ENCODE results near the gene GPC5.
"Not testable (repeated sequence)": the region's sequence is repeated elsewhere in the genome, so short reads cannot be mapped to it uniquely, and the experiment has no call there.

GPC5 gene

DNA sequence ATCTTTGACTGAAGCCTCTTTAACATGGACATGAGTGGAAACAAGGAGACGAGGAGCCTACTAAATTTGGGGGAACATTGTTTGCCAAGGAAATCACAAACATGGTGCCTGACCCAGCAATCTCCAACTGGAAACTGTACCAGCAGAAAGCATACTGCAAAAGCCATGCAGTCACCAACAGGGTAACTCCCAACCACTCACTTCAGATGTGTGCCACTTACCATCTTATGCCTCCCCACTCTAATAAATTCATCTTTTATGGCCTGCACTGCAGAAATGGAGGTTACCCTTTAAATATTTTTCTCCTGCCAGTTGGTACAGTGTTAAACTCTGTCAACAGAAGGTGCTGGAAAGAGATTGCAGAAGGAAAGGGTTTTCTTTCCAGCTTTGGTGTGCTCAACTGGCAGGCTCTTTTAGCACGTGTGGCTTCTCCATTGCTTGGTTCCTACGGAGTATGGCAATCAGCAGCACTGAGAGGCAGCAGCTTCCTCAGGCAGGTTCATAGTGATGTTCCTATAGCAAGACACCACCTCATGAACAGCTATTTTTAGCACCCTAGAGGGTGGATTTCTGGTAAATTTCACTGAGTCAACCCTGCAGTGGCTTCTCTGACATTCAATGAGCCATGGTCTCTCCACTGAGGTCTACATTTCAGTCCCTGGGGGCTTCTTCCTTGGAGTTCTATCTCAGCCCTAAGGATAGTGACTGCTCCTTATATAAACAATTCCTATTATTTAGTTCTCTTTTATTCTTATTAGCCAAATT, 29.6 kb upstream of the GPC5 start:
- DNase-seq (ENCODE audit: low spot score): no peak

DNA sequence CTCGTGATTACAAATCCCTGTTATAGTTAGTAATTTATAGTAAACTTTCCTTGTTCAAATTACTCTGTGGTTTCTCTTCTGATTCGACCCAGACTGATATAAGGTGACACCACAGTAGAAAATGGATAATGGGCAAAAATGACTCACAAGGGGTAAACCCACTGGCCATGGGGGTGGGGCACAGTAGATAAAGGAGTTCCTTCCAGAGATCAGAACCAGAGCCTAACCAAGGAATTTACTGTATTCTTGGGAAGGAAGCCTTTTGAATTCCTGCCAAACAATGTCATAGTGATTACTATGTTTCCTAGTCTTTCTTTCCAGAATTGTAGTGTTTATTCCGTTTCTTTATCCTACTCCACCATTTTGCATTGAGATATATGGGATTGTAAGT, 29.0 kb upstream of the GPC5 start:
- no peak for DNase-seq (ENCODE audit: low spot score)

DNA sequence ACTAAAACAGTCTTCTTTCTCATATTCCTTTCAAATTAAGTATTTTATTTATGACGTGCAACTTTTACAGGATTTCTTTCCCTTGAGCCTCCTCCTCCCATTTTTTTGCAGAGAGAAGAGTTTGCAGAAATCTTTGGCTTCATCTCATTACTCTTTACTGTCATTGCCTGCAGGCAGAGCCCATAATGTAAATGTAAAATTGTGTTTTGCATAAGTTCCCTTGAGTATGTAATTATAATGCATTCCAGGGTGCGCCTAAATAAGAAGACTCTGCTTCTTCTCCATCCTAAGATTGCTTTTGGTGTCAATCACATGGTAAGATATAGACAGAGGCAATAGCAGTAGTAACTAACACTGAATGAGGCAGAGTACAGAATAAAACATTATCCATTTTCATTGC, 27.9 kb upstream of the GPC5 start:
- no peak for DNase-seq (ENCODE audit: low spot score)

DNA sequence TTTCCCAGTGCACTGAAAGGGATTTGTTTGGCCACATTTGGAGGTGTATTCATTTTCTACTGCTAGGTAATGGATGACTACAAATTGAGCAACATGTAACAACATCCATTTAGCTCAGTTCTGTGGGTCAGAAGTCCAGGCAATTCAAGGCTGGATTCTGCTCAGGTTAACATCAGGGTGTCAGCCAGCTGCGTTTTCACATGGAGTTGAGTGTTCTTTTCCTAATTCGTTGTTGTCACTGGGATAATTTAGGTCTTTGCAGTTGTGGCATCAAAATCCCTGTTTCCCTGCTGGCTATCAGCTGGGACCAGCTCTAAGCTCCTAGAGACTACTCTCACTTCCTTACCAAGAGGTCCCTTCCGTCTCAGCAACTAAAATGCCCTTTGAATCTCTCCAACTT, 25.5 kb upstream of the GPC5 start:
- no peak for DNase-seq (ENCODE audit: low spot score)

DNA sequence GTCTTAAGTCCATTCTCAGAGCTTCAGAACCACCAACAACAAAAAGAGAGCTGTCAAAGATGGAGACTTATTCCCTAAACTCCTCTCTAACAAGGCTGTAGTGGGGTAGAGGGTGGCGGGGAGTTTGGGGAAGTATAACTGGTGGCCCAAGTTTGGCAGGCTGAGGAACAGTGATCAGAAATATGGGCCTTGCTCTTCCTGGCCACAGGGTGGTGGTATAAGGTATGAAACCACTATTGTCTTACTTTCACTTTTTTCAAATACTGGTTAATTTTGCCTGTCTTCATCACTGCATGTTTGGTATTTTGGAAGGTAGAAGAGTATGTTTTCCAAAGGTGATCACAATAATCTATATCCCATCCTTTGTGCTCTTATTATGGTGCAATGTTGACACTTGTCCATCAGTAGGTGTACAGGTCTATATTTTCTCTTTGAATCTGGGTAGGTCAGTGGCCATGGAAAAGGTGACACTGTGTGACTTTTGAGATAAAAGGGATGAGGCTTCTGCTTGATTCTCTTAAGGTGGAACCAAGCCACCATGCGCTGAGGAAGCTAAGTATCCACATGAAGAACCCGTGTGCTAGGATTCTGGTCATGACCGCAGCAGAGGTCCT, 23.2 kb upstream of the GPC5 start:
- DNase-seq (ENCODE audit: low spot score): no peak

DNA sequence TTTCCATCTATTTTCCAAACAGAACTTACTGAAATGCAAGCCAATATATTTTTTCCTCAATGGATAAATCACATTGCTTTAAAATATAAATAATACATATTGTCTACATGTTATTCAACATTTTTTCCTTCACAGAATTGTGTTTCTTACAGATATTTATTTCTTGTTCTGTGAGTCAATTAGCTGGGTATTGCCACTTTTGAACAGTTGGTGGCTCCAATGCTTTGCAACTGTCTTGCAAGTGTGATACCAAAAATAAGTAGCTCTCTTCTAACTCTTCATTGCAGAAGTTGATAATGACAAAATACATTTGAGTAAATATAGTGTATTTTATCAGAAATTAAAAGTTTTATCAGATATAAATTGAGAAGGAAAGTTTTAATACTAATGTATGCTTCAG, 17.1 kb upstream of the GPC5 start:
- DNase-seq (ENCODE audit: low spot score): no peak

DNA sequence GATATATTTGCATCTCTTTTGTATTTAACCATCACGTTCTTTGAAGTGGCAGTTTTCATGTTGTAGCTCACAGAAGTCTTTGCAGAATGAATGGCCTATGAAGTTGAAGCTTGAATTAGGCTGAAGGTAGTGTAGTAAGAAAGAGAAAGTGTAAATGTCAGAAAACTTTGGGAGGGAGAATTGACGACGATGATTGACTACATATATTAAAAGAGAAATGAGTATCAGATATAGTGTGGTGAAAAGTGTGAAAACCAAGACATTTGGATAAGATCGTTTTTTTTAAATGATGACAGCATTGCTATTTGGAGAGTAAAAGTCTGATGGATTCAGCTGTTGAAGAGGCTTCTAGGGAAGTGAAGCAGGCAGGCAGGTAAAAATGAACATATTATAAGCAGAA, 14.6 kb upstream of the GPC5 start:
- DNase-seq (ENCODE audit: low spot score): no peak

DNA sequence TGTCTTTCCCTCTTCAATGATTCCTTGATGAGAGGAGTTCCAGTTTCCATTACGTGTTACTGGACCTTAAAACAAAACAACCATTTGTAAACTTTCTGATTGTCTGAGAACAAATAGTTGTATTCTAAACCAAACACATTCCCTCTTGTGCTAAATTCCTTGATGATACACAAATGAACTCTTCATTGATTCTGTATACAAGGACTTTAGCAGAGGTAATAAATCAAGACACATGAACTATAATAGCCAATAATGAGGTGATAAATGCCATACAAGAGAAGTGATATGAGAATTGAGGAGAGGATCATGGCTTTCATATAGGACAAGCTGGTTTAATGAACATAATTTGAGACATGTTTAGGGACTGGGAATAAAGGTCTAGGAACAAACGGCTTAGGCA, 13.5 kb upstream of the GPC5 start:
- no peak for DNase-seq (ENCODE audit: low spot score)

DNA sequence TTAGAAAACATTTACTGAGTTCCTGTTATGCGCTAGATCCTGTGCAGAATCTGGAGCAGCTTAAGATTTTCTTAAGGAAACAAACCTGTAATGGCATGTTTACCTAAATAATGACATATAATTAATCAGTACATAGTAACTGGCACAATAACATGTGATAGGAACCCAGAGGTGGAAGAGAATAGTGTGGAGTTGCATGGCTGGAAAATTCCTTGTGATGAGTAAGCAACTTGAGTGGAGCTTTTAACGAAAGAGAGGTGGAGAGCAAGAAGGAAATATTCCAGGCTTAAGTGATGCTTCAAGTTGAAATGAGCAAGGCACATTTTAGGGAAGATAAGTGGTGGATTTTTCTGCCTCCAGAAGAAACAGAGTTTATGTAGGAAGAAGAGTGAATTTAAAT, 9.2 kb upstream of the GPC5 start:
- DNase-seq (ENCODE audit: low spot score): no peak

DNA sequence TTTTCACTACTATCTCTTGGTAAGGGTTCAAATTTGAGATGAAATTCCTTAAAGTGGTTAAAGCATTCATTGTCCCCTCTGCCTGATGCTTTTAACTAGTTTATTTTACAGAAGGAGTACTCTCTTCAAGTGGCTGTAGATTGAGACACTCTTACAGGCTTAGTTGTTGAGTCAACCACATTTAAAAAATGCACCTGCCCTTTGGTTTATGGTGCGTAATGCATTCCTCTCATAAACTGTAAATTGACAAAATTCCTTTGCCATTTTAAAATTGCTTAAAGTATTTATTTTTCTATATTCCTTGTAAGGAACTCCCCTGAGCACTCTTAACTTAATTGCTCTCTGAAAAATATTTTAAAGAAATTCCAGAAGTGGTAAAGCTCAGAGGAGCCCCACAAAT, 826 bp upstream of the GPC5 start:
- DNase-seq (ENCODE audit: low spot score): no peak

DNA sequence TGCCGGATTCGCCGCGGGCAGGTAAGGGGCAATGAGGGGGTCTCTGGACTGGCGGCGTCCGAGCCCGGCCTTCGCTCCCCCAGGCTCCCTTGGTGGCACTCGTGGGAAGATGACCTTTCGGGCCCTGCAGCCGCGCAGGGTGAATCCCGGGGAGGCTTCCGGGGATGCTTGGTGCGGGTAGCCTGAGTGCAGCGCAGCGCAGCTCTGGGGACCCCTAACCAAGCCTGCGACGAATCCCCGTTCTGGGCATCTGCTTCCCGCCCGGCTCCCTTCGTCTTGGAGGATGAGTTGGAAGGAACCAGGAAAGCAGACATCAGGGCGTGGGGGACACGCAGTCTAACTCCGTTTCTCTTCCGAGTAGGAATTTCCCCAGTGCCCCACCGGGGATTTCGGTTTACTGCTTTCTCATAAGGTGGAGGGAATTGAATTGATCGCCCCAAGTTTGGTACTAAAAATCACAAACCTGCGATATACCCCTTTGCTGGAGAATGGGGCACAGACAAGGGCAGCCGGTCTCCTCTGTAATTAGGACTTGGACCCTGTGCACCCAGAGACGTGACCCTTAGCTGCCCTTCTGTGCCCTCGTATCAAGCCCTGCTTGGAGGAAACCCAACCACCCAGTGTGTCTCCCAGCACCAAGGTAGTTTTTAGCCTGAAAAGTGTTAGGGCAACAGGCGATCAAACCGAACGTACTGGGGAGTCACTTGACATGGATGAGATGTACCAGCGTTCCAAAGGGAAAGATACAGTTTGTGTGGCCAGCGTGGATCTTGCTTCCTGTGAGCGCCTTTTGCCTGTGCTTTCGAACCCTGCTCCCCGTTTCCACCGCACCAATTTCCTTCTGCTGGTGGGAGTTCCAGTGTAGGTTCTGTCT, 1.0 kb downstream of the GPC5 start:
- DNase-seq (ENCODE audit: low spot score): no peak

DNA sequence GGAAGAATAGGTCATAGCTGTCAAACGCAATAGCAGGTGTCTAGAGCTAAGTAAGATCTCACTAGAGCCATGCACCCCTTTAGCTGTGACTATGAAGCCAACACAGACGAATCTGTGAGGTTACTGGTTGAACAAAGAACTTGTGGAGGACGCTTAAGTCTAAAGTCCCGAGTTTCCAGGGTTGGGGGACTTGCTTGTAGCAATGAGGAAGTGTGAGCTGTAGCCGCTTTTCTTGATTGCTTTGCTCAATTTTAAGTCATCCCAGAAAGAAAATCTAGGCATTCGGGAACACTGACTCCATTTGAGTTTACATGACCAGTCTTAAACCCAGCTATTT, 1.6 kb downstream of the GPC5 start:
- DNase-seq (ENCODE audit: low spot score): no peak

DNA sequence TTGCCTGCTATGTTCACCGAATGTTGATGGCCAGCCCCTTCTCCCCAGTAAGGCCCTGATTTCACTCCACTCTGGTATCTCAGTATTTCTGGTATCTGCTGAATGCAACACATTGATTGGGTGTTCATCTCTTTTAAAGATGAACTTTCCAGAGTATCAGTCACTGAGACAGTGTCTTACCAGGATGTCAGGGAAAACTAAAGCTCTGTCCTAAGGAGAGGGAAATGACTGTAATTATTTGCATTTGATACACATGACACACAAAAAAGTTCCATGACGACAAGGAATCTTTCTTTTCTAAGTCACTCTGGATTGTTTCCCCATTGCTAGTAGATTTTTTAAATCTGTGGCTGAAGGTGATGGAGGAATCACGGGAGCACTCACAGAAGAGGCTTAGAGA, 2.2 kb downstream of the GPC5 start:
- no peak for DNase-seq (ENCODE audit: low spot score)

DNA sequence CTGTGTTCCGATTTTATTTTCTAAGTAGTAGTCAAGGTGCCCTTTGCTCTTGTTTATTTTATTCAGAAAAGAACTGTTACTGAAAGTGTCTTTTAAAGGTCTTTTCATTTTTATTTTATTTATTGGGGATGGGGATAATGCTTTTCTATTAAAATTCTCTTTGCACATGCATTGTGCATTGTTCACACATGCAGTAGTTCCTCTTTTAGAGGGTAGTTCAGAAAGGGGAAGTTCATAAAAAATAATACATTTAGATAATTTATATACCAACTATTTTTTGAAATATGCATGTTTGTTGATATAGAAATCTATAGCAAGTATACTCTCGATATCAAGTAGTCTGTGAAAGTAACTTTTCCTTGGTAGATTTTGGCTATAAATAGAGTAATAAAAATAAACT, 3.5 kb downstream of the GPC5 start:
- DNase-seq (ENCODE audit: low spot score): no peak

DNA sequence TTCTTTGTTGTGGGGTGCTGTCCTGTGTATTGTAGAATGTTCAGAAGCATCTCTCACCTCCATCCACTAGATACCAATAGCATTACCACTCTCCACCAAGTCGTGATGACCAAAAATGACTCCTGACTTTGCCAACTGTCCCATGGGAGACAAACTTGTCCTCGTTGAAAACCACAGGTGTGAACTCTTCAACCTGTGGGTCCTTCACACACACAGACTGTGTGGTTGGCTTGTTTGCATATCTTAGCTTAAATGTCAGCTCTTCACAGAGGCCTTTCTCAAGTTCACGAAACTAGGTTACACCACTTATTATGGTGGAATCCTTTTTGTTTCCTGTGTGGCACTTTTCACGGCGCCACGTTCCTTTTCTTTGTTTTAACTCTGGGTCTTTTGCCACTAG, 6.8 kb downstream of the GPC5 start:
- no peak for DNase-seq (ENCODE audit: low spot score)

DNA sequence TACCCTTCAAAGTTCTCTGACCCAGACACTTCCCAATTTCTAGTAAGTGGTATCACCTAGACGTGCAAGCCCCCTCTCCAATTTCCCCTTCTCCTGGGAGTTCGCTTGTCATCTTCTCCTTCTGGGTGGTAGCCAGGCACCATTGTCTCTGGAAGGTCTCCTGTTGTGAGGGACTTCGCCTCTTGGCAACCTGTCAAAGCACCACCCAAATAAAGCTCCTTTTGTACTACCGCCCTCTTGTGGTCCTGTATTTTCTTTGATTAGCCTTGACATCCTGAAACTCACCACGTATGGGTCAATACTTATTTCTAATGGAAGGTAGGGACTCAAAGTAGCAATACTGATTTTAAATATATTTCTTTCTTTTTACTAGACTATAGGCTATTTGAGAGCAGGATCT, 8.2 kb downstream of the GPC5 start:
- peak; percentile 18 for DNase-seq (ENCODE audit: low spot score)

DNA sequence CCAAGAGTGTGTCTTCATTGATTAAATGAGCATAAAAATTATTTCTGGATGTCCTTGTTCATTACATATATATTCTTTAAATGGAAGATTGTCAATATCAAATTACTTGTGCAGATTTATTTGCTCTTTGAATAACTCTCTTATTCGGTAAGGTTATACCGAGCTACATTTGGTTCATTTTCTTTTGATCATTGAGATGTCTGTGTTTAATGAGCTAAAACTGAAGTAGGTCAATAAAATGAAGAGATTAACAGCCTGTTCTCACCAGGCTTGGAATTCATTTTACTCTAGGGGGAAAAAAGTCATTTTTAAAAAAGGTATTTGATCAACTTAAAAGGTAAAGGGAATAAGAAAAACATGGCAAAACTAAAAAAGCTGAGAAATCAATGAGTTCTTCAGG, 10.6 kb downstream of the GPC5 start:
- DNase-seq (ENCODE audit: low spot score): no peak

DNA sequence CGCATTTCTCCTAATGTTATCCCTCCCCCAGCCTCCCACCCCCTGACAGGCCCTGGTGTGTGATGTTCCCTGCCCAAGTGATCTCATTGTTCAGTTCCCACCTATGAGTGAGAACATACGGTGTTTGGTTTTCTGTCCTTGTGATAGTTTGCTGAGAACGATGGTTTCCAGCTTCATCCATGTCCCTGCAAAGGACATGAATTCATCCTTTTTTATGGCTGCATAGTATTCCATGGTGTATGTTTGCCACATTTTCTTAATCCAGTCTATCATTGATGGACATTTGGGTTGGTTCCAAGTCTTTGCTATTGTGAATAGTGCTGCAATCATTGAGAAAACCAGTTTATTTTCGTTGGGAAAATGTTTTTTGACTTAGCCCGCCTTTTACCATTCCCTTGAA, 18.2 kb downstream of the GPC5 start:
- not testable (repeated sequence) for DNase-seq (ENCODE audit: low spot score)

DNA sequence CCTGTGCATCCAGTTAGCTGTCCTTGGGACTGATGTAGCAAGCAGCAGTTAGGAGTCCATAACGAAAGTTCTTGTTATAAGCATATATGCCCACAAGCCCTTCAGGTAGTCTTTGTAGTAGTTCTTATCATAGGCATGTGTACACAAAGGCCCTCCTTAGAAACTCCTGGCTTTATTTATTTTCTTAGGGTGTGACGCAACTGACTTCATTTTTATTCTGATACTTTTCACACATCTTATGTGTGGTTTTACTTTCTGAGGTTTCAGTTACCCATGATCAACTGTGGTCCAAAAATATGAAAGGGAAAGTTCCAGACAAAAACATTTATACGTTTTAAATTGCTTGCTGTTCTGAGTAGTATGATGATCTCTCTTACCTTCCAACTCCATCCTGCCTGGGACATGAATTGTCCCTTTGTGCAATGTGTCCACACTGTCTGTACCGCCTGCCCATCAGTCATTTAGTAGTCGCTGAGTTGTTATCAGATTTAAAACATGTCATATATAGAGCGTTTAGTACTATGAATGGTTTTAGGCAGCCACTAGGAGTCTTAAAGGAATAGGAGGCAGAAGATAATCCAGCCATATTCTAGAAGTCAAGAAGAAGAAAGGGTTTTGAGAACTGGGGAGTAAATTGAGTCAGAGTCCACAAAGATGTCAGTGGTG, 19.4 kb downstream of the GPC5 start:
- DNase-seq (ENCODE audit: low spot score): no peak

DNA sequence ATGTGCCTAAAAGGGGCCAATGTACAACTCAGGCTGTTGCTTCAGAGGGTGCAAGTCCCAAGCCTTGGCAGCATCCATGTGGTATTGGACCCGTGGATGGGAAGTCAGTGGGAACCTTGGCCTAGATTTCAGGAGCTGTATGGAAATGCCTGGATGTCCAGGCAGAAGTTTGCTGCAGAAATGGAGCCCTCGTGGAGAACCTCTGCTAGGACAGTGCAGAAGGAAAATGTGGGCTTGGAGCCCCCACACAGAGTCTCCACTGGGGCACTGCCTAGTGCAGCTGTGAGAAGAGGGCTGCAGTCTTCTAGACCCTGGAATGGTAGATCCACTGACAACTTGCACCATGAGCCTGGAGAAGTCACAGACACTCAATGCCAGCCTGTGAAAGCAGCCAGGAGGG, 28.5 kb downstream of the GPC5 start:
- no peak for DNase-seq (ENCODE audit: low spot score)

DNA sequence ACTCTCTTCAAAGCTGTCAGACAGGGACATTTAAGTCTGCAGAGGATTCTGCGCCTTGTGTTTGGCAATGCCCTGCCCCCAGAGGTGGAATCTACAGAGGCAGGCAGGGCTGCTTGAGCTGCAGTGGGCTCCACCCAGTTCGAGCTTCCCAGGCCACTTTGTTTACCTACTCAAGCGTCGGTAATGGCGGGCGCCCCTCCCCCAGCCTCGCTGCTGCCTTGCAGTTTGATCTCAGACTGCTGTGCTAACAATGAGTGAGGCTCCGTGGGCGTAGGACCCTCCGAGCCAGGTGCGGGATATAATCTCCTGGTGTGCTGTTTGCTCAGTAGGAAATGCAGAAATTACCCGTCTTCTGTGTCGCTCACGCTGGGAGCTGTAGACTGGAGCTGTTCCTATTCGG, 40.3 kb downstream of the GPC5 start:
- DNase-seq (ENCODE audit: low spot score): not testable (repeated sequence)

DNA sequence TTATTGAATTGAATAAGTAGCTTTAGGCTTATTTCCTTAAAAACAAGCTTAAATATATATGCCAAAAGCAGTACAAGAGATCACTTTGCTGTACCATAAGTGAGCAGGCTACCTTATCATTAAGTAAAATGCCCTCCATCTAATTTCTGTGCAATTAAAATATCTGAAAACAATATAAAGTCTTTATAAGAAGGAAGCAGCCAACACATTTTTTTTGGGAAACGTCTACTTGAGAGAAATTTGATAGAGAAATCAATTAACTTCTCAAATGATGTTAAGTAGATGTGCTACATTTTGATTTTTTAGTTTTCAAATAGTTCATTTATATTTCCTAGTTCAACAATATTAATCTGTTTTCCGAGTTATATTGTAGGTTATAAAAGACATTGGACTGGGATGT, 52.5 kb downstream of the GPC5 start:
- DNase-seq (ENCODE audit: low spot score): no peak

DNA sequence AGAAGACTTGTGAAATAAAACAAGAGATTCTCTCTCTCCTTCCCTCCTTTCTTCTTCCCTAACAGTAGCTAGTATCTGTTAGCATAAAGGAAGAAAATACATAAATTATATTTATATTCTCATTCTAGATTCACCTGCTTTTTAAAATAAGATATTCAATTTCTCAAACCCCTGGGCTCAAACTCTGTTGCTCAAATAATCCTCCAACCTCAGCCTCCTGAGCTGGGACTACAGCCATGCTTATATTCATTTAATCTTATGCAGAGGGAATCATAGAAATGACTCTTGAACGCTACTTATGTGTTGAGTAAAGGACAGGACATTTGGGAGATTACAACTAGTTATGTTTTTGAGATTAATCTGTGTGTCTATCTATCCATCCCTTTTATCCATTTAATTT, 56.2 kb downstream of the GPC5 start:
- DNase-seq (ENCODE audit: low spot score): no peak
